ENCODE measurements around the gene VDAC1.

GRCh38 chr5:133977161-133977787, 27.5 kb downstream of the VDAC1 start:
- TF ChIP-seq, protein P1, sequence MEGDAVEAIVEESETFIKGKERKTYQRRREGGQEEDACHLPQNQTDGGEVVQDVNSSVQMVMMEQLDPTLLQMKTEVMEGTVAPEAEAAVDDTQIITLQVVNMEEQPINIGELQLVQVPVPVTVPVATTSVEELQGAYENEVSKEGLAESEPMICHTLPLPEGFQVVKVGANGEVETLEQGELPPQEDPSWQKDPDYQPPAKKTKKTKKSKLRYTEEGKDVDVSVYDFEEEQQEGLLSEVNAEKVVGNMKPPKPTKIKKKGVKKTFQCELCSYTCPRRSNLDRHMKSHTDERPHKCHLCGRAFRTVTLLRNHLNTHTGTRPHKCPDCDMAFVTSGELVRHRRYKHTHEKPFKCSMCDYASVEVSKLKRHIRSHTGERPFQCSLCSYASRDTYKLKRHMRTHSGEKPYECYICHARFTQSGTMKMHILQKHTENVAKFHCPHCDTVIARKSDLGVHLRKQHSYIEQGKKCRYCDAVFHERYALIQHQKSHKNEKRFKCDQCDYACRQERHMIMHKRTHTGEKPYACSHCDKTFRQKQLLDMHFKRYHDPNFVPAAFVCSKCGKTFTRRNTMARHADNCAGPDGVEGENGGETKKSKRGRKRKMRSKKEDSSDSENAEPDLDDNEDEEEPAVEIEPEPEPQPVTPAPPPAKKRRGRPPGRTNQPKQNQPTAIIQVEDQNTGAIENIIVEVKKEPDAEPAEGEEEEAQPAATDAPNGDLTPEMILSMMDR (IDR thresholded peaks at IDR 0.05) = no peak
- TF ChIP-seq POLR2A (IDR thresholded peaks at IDR 0.05) = no peak

All from body of pancreas (tissue), 4 donors.